Activated T-cell treated with anti-CD3 and anti-CD28 coated beads for 4 hours (primary cell): ENCODE measurements around the gene NEU3.
"Not testable (repeated sequence)": the region's sequence is repeated elsewhere in the genome, so short reads cannot be mapped to it uniquely, and the experiment has no call there.

Experiments
- DNase-seq: peaks from one replicate; pipeline ENCODE4 v3.0.0-alpha.2; 2020

NEU3 gene

GRCh38 chr11:75031224-75031753 is 42.6 kb downstream of the NEU3 start:
- DNase-seq: no peak

- peak; percentile 52 for DNase-seq
Measured at GRCh38 chr11:75031771-75032549, 43.2 kb downstream of the NEU3 start.

- no peak for DNase-seq
Measured at GRCh38 chr11:75032550-75032935, 43.8 kb downstream of the NEU3 start.

- no peak for DNase-seq
Measured at GRCh38 chr11:75033916-75034315, 45.2 kb downstream of the NEU3 start.

- no peak for DNase-seq
Measured at GRCh38 chr11:75035256-75035655, 46.5 kb downstream of the NEU3 start.

GRCh38 chr11:75035911-75036565 is 47.3 kb downstream of the NEU3 start:
- DNase-seq: no peak

- no peak for DNase-seq
Measured at GRCh38 chr11:75040167-75040770, 51.5 kb downstream of the NEU3 start.

- no peak for DNase-seq
Measured at GRCh38 chr11:75041263-75041662, 52.5 kb downstream of the NEU3 start.

GRCh38 chr11:75041821-75042220 is 53.1 kb downstream of the NEU3 start:
- not testable (repeated sequence) for DNase-seq

- not testable (repeated sequence) for DNase-seq
Measured at GRCh38 chr11:75044381-75045170, 55.8 kb downstream of the NEU3 start.

- DNase-seq: not testable (repeated sequence)
Measured at GRCh38 chr11:75046668-75047067, 57.9 kb downstream of the NEU3 start.

- no peak for DNase-seq
Measured at GRCh38 chr11:75047191-75047590, 58.5 kb downstream of the NEU3 start.

GRCh38 chr11:75049501-75050266 is 61.0 kb downstream of the NEU3 start:
- not testable (repeated sequence) for DNase-seq

GRCh38 chr11:75050516-75050915 is 61.8 kb downstream of the NEU3 start:
- no peak for DNase-seq

GRCh38 chr11:75051043-75051442 is 62.3 kb downstream of the NEU3 start:
- DNase-seq: no peak

GRCh38 chr11:75052457-75052856 is 63.7 kb downstream of the NEU3 start:
- no peak for DNase-seq

GRCh38 chr11:75055511-75055910 is 66.8 kb downstream of the NEU3 start:
- no peak for DNase-seq

GRCh38 chr11:75056814-75057213 is 68.1 kb downstream of the NEU3 start:
- no peak for DNase-seq

- no peak for DNase-seq
Measured at GRCh38 chr11:75059299-75059698, 70.6 kb downstream of the NEU3 start.

- DNase-seq: no peak
Measured at GRCh38 chr11:75063741-75064314, 75.1 kb downstream of the NEU3 start.

- no peak for DNase-seq
Measured at GRCh38 chr11:75066061-75066460, 77.3 kb downstream of the NEU3 start.
